ENCODE measurements around the gene CPNE4. TPM values are rescaled to one million over a fixed set of nuclear protein-coding genes. Genes with fewer than 3 reads are reported as not detected.
A peak's percentile ranks its signal among the peaks of the same experiment; 100 is the strongest.
"Not testable (repeated sequence)": the region's sequence is repeated elsewhere in the genome, so short reads cannot be mapped to it uniquely, and the experiment has no call there.

Gene CPNE4
- not detected in 2 replicates for total RNA-seq

- intact Hi-C loops (cut with micrococcal nuclease) = loop anchor here (5.0 kb wide), 1 partner anchor 148 kb away; no protein-coding TSS in a partner anchor
- peak; percentile 92 for DNase-seq
- Mint-ChIP-seq H3K27me3 (peaks cover 45% of the 10 kb centered on the region), H3K36me3 (ENCODE audit: low read depth) (no peaks in the 10 kb centered on the region), H3K9me3 (peaks cover 10% of the 10 kb centered on the region), H3K4me3 (peak within 1 kb of the TSS; percentile 7), H3K27ac (no peak within 1 kb of the TSS), H3K4me1 (peaks cover 4% of the 10 kb centered on the region)
Observed at GRCh38 chr3:132034486-132035464, at the start of gene CPNE4. Gene CPNE4, minus strand, starts transcription at chr3:132035014.

GRCh38 chr3:132083583-132084279 is 48.9 kb upstream of the CPNE4 start:
- no peaks in the 10 kb centered on the region for H3K4me1 Mint-ChIP-seq
- no peaks in the 10 kb centered on the region for H3K36me3 Mint-ChIP-seq (ENCODE audit: low read depth)
- no peaks in the 10 kb centered on the region for H3K27me3 Mint-ChIP-seq
- no peak overlapping the region for H3K4me3 Mint-ChIP-seq
- intact Hi-C loops (cut with micrococcal nuclease) = no loop called here
- DNase-seq = no peak
- no peak overlapping the region for H3K27ac Mint-ChIP-seq
- no peaks in the 10 kb centered on the region for H3K9me3 Mint-ChIP-seq

GRCh38 chr3:132083159-132083558 is 48.3 kb upstream of the CPNE4 start:
- Mint-ChIP-seq H3K4me1 (no peaks in the 10 kb centered on the region), H3K36me3 (ENCODE audit: low read depth) (no peaks in the 10 kb centered on the region), H3K27ac (no peak overlapping the region), H3K27me3 (no peaks in the 10 kb centered on the region), H3K4me3 (no peak overlapping the region), H3K9me3 (no peaks in the 10 kb centered on the region)
- intact Hi-C loops (cut with micrococcal nuclease) = no loop called here
- DNase-seq = no peak

- Mint-ChIP-seq H3K27ac (no peak overlapping the region), H3K9me3 (no peaks in the 10 kb centered on the region)
Observed at GRCh38 chr3:132079147-132079546, 44.3 kb upstream of the CPNE4 start.

GRCh38 chr3:132073771-132074170 is 39.0 kb upstream of the CPNE4 start:
- intact Hi-C loops (cut with micrococcal nuclease) = no loop called here
- no peak overlapping the region for H3K4me3 Mint-ChIP-seq

More at GRCh38 chr3:132079147-132079546, 44.3 kb upstream of the CPNE4 start:
- Mint-ChIP-seq H3K4me1 (no peaks in the 10 kb centered on the region), H3K27me3 (no peaks in the 10 kb centered on the region), H3K4me3 (no peak overlapping the region), H3K36me3 (ENCODE audit: low read depth) (no peaks in the 10 kb centered on the region)
- intact Hi-C loops (cut with micrococcal nuclease) = no loop called here
- DNase-seq = no peak

GRCh38 chr3:132071043-132071442 is 36.2 kb upstream of the CPNE4 start:
- H3K27ac Mint-ChIP-seq = no peak overlapping the region
- H3K36me3 Mint-ChIP-seq (ENCODE audit: low read depth) = no peaks in the 10 kb centered on the region
- H3K4me1 Mint-ChIP-seq = no peaks in the 10 kb centered on the region
- no peaks in the 10 kb centered on the region for H3K27me3 Mint-ChIP-seq
- DNase-seq = no peak
- intact Hi-C loops (cut with micrococcal nuclease) = no loop called here
- no peaks in the 10 kb centered on the region for H3K9me3 Mint-ChIP-seq
- no peak overlapping the region for H3K4me3 Mint-ChIP-seq

More at GRCh38 chr3:132073771-132074170, 39.0 kb upstream of the CPNE4 start:
- Mint-ChIP-seq H3K36me3 (ENCODE audit: low read depth) (no peaks in the 10 kb centered on the region), H3K27ac (no peak overlapping the region), H3K9me3 (no peaks in the 10 kb centered on the region), H3K4me1 (no peaks in the 10 kb centered on the region), H3K27me3 (no peaks in the 10 kb centered on the region)
- DNase-seq = no peak

- no peaks in the 10 kb centered on the region for H3K9me3 Mint-ChIP-seq
- no peak overlapping the region for H3K4me3 Mint-ChIP-seq
- no peaks in the 10 kb centered on the region for H3K36me3 Mint-ChIP-seq (ENCODE audit: low read depth)
- H3K4me1 Mint-ChIP-seq = no peaks in the 10 kb centered on the region
- H3K27ac Mint-ChIP-seq = no peak overlapping the region
- intact Hi-C loops (cut with micrococcal nuclease) = no loop called here
- H3K27me3 Mint-ChIP-seq = no peaks in the 10 kb centered on the region
- DNase-seq = no peak
Observed at GRCh38 chr3:132064114-132064513, 29.3 kb upstream of the CPNE4 start.

- DNase-seq = no peak
- no peak overlapping the region for H3K27ac Mint-ChIP-seq
- no peaks in the 10 kb centered on the region for H3K36me3 Mint-ChIP-seq (ENCODE audit: low read depth)
- H3K4me1 Mint-ChIP-seq = no peaks in the 10 kb centered on the region
- H3K4me3 Mint-ChIP-seq = no peak overlapping the region
- intact Hi-C loops (cut with micrococcal nuclease) = no loop called here
- no peaks in the 10 kb centered on the region for H3K27me3 Mint-ChIP-seq
- no peaks in the 10 kb centered on the region for H3K9me3 Mint-ChIP-seq
Observed at GRCh38 chr3:132062535-132062934, 27.7 kb upstream of the CPNE4 start.

- Mint-ChIP-seq H3K4me1 (no peaks in the 10 kb centered on the region), H3K27me3 (no peaks in the 10 kb centered on the region), H3K4me3 (no peak overlapping the region), H3K27ac (no peak overlapping the region), H3K36me3 (ENCODE audit: low read depth) (no peaks in the 10 kb centered on the region), H3K9me3 (no peaks in the 10 kb centered on the region)
- DNase-seq = no peak
- intact Hi-C loops (cut with micrococcal nuclease) = no loop called here
Observed at GRCh38 chr3:132055872-132056271, 21.1 kb upstream of the CPNE4 start.

GRCh38 chr3:132047209-132047608 is 12.4 kb upstream of the CPNE4 start:
- no peak overlapping the region for H3K4me3 Mint-ChIP-seq
- H3K27ac Mint-ChIP-seq = no peak overlapping the region
- intact Hi-C loops (cut with micrococcal nuclease) = no loop called here
- H3K27me3 Mint-ChIP-seq = no peaks in the 10 kb centered on the region
- no peak for DNase-seq
- H3K36me3 Mint-ChIP-seq (ENCODE audit: low read depth) = no peaks in the 10 kb centered on the region
- H3K4me1 Mint-ChIP-seq = no peaks in the 10 kb centered on the region
- H3K9me3 Mint-ChIP-seq = no peaks in the 10 kb centered on the region

- intact Hi-C loops (cut with micrococcal nuclease); H3K36me3 Mint-ChIP-seq (ENCODE audit: low read depth); DNase-seq; H3K4me1 Mint-ChIP-seq; H3K27ac Mint-ChIP-seq; H3K27me3 Mint-ChIP-seq; H3K9me3 Mint-ChIP-seq; H3K4me3 Mint-ChIP-seq: not testable (repeated sequence)
Observed at GRCh38 chr3:132044874-132045273, 10.1 kb upstream of the CPNE4 start.

GRCh38 chr3:132042681-132043080 is 7.9 kb upstream of the CPNE4 start:
- intact Hi-C loops (cut with micrococcal nuclease) = no loop called here
- no peak for DNase-seq
- no peak overlapping the region for H3K4me3 Mint-ChIP-seq
- H3K4me1 Mint-ChIP-seq = no peaks in the 10 kb centered on the region
- H3K27ac Mint-ChIP-seq = no peak overlapping the region
- H3K27me3 Mint-ChIP-seq = peaks cover 2% of the 10 kb centered on the region
- no peaks in the 10 kb centered on the region for H3K9me3 Mint-ChIP-seq
- no peaks in the 10 kb centered on the region for H3K36me3 Mint-ChIP-seq (ENCODE audit: low read depth)

- H3K27ac Mint-ChIP-seq = no peak overlapping the region
- no peak overlapping the region for H3K4me3 Mint-ChIP-seq
- peaks cover 24% of the 10 kb centered on the region for H3K27me3 Mint-ChIP-seq
- peaks cover 10% of the 10 kb centered on the region for H3K9me3 Mint-ChIP-seq
- intact Hi-C loops (cut with micrococcal nuclease) = loop anchor here (5.0 kb wide), 1 partner anchor 144 kb away; no protein-coding TSS in a partner anchor
- DNase-seq = no peak
- no peaks in the 10 kb centered on the region for H3K36me3 Mint-ChIP-seq (ENCODE audit: low read depth)
- peaks cover 4% of the 10 kb centered on the region for H3K4me1 Mint-ChIP-seq
Observed at GRCh38 chr3:132038198-132038825, 3.5 kb upstream of the CPNE4 start.

GRCh38 chr3:132037581-132037980 is 2.8 kb upstream of the CPNE4 start:
- no peaks in the 10 kb centered on the region for H3K36me3 Mint-ChIP-seq (ENCODE audit: low read depth)
- no peak overlapping the region for H3K27ac Mint-ChIP-seq
- intact Hi-C loops (cut with micrococcal nuclease) = loop anchor here (5.0 kb wide), 1 partner anchor 145 kb away; no protein-coding TSS in a partner anchor
- no peak overlapping the region for H3K4me3 Mint-ChIP-seq
- H3K4me1 Mint-ChIP-seq = peaks cover 4% of the 10 kb centered on the region
- DNase-seq = no peak
- peaks cover 10% of the 10 kb centered on the region for H3K9me3 Mint-ChIP-seq
- peaks cover 32% of the 10 kb centered on the region for H3K27me3 Mint-ChIP-seq
